Left lung (tissue), 10 donors: ENCODE measurements around the gene SLC24A4. TPM values are rescaled to one million over a fixed set of nuclear protein-coding genes. Genes with fewer than 3 reads are reported as not detected.

ENCODE experiments used
- ATAC-seq: fragments of 200-7000 bp; cut with Tn5 transposase; one replicate; pipeline ENCODE4 v1.9.1; 2020; ENCODE audit warnings: moderate library complexity
- DNase-seq, 4 donors: peaks; one replicate each; pipeline ENCODE4 v3.0.0-alpha.2; 2013 to 2020
- H3K27ac ChIP-seq, 2 donors: fragments of 200-600 bp; sonication (generic) in 1 of 2; one replicate each; pipeline versions ENCODE4 v1.5.0 to v1.8.0; 2020 to 2021
- H3K27me3 ChIP-seq, 2 donors: fragments of 200-600 bp; sonication (generic) in 1 of 2; one replicate each; pipeline versions ENCODE4 v1.5.0 to v1.8.0; 2020 to 2021
- H3K36me3 ChIP-seq, 2 donors: fragments of 200-600 bp; sonication (generic) in 1 of 2; one replicate each; pipeline versions ENCODE4 v1.5.0 to v1.8.0; 2020 to 2021
- H3K4me1 ChIP-seq, 2 donors: fragments of 200-600 bp; one replicate each; pipeline ENCODE4 v1.8.0; 2021
- H3K4me3 ChIP-seq, 2 donors: fragments of 200-600 bp; sonication (generic) in 1 of 2; one replicate each; pipeline versions ENCODE4 v1.5.0 to v1.8.0; 2020 to 2021; ENCODE audit warnings: mild to moderate bottlenecking in 1 of 2
- H3K9me3 ChIP-seq, 2 donors: fragments of 200-600 bp; sonication (generic) in 1 of 2; one replicate each; pipeline versions ENCODE4 v1.5.0 to v1.8.0; 2020 to 2021
- intact Hi-C, 2 donors: fragments of 100-400 bp; cut with DNase I; formaldehyde crosslinking; loops; one replicate each; pipeline versions ENCODE4 v1.11.2 to v1.14.2; 2022
- polyA plus RNA-seq, 6 donors: library from polyadenylated mRNA; unstranded; fragments of 120-200 nt; gene quantifications; one replicate each; pipeline ENCODE4 v1.2.1, GENCODE V29; 2013; ENCODE audit not compliant: insufficient read length in 6 of 6
- total RNA-seq, 2 donors: library from RNA; stranded (reverse); fragmentation: NEBNext Ultra II Directional; extraction: Animal tissue kit (Norgen Biotek cat#: 25700); gene quantifications; one replicate each; pipeline ENCODE4 v1.2.1, GENCODE V29; 2021
- TF ChIP-seq, protein P1 (sequence below), 2 donors: fragments of 200-600 bp; sonication (generic) in 1 of 2; IDR thresholded peaks; one replicate each; pipeline versions ENCODE4 v1.5.0 to v1.8.0; 2021; ENCODE audit warnings: antibody characterized with exemption in 2 of 2
- donor health status: DM: no; HTN: yes; CAD: no.
- donor health status: DM: no; HTN: no; CAD: no.

The SLC24A4 gene
- total and polyA plus RNA-seq, 8 donors: 0.25 to 2.0 (median 0.47) TPM

DNA sequence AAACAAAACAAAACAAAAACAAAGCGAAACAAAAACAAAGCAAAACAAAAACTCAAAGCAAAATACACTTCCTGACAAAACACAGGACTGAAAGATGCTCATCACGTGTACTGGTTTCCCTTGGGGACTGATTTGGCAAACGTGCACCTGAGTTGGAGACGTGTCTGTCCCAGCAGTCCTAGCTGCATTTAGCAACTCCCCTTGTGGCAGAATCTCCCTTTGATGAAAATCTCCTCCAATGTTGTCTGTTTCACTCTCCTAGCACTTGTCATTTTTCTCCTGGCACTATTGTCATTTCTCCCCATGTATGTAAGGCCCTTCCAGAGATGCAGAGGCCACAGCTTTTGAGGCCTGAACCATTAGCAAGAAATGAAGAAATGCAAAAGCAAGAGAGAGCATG lies 6.8 kb upstream of the SLC24A4 start:
- DNase-seq (no peak), ATAC-seq (no peak)
- Histone ChIP-seq H3K27ac (no peak overlapping the region), H3K36me3 (no peaks in the 10 kb centered on the region), H3K27me3 (peaks cover 3 to 25% of the 10 kb centered on the region in 2 donors), H3K4me1 (no peaks in the 10 kb centered on the region), H3K4me3 (no peak overlapping the region), H3K9me3 (no peaks in the 10 kb centered on the region)
- TF ChIP-seq, protein P1, sequence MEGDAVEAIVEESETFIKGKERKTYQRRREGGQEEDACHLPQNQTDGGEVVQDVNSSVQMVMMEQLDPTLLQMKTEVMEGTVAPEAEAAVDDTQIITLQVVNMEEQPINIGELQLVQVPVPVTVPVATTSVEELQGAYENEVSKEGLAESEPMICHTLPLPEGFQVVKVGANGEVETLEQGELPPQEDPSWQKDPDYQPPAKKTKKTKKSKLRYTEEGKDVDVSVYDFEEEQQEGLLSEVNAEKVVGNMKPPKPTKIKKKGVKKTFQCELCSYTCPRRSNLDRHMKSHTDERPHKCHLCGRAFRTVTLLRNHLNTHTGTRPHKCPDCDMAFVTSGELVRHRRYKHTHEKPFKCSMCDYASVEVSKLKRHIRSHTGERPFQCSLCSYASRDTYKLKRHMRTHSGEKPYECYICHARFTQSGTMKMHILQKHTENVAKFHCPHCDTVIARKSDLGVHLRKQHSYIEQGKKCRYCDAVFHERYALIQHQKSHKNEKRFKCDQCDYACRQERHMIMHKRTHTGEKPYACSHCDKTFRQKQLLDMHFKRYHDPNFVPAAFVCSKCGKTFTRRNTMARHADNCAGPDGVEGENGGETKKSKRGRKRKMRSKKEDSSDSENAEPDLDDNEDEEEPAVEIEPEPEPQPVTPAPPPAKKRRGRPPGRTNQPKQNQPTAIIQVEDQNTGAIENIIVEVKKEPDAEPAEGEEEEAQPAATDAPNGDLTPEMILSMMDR (IDR thresholded peaks at IDR 0.05): no peak
- intact Hi-C loops: no loop called here

DNA sequence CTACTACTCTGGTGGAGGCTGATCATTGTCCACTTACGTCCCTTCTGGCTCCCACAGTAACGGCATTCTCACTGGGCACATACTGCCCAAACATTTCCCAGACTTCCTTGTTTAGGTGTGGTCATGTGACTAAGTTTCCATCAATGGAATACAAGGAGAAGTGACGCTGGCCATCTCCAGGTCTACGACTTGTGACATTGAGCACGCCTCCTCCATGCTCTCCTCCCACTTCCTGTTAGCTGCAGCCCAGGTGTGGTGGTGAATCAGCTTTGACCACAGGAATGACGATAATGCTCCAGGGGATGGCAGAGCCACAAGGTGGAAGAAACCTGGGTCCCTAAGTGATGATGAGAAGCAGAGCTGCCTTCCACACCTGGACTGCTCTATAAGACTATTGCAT lies 6.0 kb upstream of the SLC24A4 start:
- peaks cover 9 to 32% of the 10 kb centered on the region in 2 donors for H3K27me3 ChIP-seq
- ATAC-seq: no peak
- no peak for DNase-seq
- H3K9me3 ChIP-seq: no peaks in the 10 kb centered on the region
- H3K4me1 ChIP-seq: no peaks in the 10 kb centered on the region
- TF ChIP-seq, protein P1 (IDR thresholded peaks at IDR 0.05): no peak
- H3K36me3 ChIP-seq: no peaks in the 10 kb centered on the region
- intact Hi-C loops: no loop called here
- H3K27ac ChIP-seq: no peak overlapping the region
- no peak overlapping the region for H3K4me3 ChIP-seq

GRCh38 chr14:92317511-92317910 lies 5.5 kb upstream of the SLC24A4 start:
- no peak for ATAC-seq
- H3K4me1 ChIP-seq: no peaks in the 10 kb centered on the region
- H3K36me3 ChIP-seq: no peaks in the 10 kb centered on the region
- H3K4me3 ChIP-seq: no peak overlapping the region
- intact Hi-C loops: no loop called here
- no peak for DNase-seq
- H3K9me3 ChIP-seq: no peaks in the 10 kb centered on the region
- TF ChIP-seq, protein P1 (IDR thresholded peaks at IDR 0.05): no peak
- peaks cover 15 to 38% of the 10 kb centered on the region in 2 donors for H3K27me3 ChIP-seq
- H3K27ac ChIP-seq: no peak overlapping the region

- H3K4me1 ChIP-seq: peaks cover 3 to 21% of the 10 kb centered on the region in 2 donors
- no peaks in the 10 kb centered on the region for H3K36me3 ChIP-seq
- no peak overlapping the region for H3K4me3 ChIP-seq
- H3K27me3 ChIP-seq: peaks cover 48 to 77% of the 10 kb centered on the region in 2 donors
- no peak for DNase-seq
- intact Hi-C loops: no loop called here
- H3K27ac ChIP-seq: no peak overlapping the region
- ATAC-seq: no peak
- TF ChIP-seq, protein P1 (IDR thresholded peaks at IDR 0.05): no peak
- H3K9me3 ChIP-seq: no peaks in the 10 kb centered on the region
Observed at GRCh38 chr14:92321701-92322100, 1.3 kb upstream of the SLC24A4 start.

- H3K36me3 ChIP-seq: no peaks in the 10 kb centered on the region
- TF ChIP-seq, protein P1 (IDR thresholded peaks at IDR 0.05): no peak
- intact Hi-C loops: no loop called here
- ATAC-seq (no peak), DNase-seq (no peak)
- peaks cover 3 to 21% of the 10 kb centered on the region in 2 donors for H3K4me1 ChIP-seq
- H3K9me3 ChIP-seq: no peaks in the 10 kb centered on the region
- no peak overlapping the region for H3K4me3 ChIP-seq
- peaks cover 48 to 85% of the 10 kb centered on the region in 2 donors for H3K27me3 ChIP-seq
- H3K27ac ChIP-seq: no peak overlapping the region
Observed at GRCh38 chr14:92322516-92322915, 449 bp upstream of the SLC24A4 start.
